ENCODE results near the gene PSME3IP1.

PSME3IP1 gene

GRCh38 chr16:57146040-57146647 is 39.7 kb downstream of the PSME3IP1 start:
- H3K36me3 ChIP-seq (ENCODE audit: control insufficient read depth, insufficient read depth, low read length) = no peaks in the 10 kb centered on the region
- H3K27ac ChIP-seq (ENCODE audit: low read depth, low read length) = no peak overlapping the region
- no peaks in the 10 kb centered on the region for H3K4me1 ChIP-seq (ENCODE audit: control insufficient read depth, insufficient read depth, low read length)
- no peak overlapping the region for H3K4me3 ChIP-seq (ENCODE audit: low read length)
- no peaks in the 10 kb centered on the region for H3K27me3 ChIP-seq (ENCODE audit: control insufficient read depth, insufficient read depth, low read length)
- no peak overlapping the region for H3K9ac ChIP-seq (ENCODE audit: low read length)

GRCh38 chr16:57145046-57146021 is 40.5 kb downstream of the PSME3IP1 start:
- H3K4me3 ChIP-seq (ENCODE audit: low read length) = no peak overlapping the region
- no peaks in the 10 kb centered on the region for H3K4me1 ChIP-seq (ENCODE audit: control insufficient read depth, insufficient read depth, low read length)
- H3K9ac ChIP-seq (ENCODE audit: low read length) = no peak overlapping the region
- H3K27ac ChIP-seq (ENCODE audit: low read depth, low read length) = no peak overlapping the region
- H3K36me3 ChIP-seq (ENCODE audit: control insufficient read depth, insufficient read depth, low read length) = no peaks in the 10 kb centered on the region
- no peaks in the 10 kb centered on the region for H3K27me3 ChIP-seq (ENCODE audit: control insufficient read depth, insufficient read depth, low read length)

DNA sequence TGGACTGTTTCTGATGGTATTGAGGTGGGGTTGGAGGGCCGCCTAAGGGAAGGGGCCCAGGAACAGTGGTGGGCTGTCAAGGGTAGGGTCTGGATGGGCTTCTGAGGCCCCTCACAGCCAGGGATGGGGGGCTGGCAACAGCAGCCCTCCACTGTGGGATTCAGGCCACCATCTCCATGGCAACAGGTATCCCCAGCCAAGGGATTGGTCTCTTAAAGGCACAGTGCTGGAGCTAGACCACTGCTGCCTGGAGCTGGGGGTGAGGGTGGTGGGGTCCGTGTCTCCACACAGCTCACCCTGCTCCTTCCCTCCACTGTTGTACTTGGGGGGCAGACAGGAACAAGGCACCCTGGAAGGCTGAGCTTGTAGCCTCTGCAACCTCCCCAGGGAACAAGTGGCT is 41.8 kb downstream of the PSME3IP1 start:
- H3K9ac ChIP-seq (ENCODE audit: low read length) = no peak overlapping the region
- no peaks in the 10 kb centered on the region for H3K4me1 ChIP-seq (ENCODE audit: control insufficient read depth, insufficient read depth, low read length)
- no peaks in the 10 kb centered on the region for H3K27me3 ChIP-seq (ENCODE audit: control insufficient read depth, insufficient read depth, low read length)
- H3K27ac ChIP-seq (ENCODE audit: low read depth, low read length) = no peak overlapping the region
- H3K4me3 ChIP-seq (ENCODE audit: low read length) = no peak overlapping the region
- no peaks in the 10 kb centered on the region for H3K36me3 ChIP-seq (ENCODE audit: control insufficient read depth, insufficient read depth, low read length)

- Histone ChIP-seq H3K27me3 (ENCODE audit: control insufficient read depth, insufficient read depth, low read length) (no peaks in the 10 kb centered on the region), H3K27ac (ENCODE audit: low read depth, low read length) (no peak overlapping the region), H3K4me3 (ENCODE audit: low read length) (no peak overlapping the region), H3K36me3 (ENCODE audit: control insufficient read depth, insufficient read depth, low read length) (no peaks in the 10 kb centered on the region), H3K4me1 (ENCODE audit: control insufficient read depth, insufficient read depth, low read length) (no peaks in the 10 kb centered on the region), H3K9ac (ENCODE audit: low read length) (no peak overlapping the region)
Measured at GRCh38 chr16:57143149-57143921, 42.5 kb downstream of the PSME3IP1 start.

- H3K27me3 ChIP-seq (ENCODE audit: control insufficient read depth, insufficient read depth, low read length) = no peaks in the 10 kb centered on the region
- H3K4me3 ChIP-seq (ENCODE audit: low read length) = no peak overlapping the region
- H3K36me3 ChIP-seq (ENCODE audit: control insufficient read depth, insufficient read depth, low read length) = no peaks in the 10 kb centered on the region
- H3K4me1 ChIP-seq (ENCODE audit: control insufficient read depth, insufficient read depth, low read length) = no peaks in the 10 kb centered on the region
- H3K9ac ChIP-seq (ENCODE audit: low read length) = no peak overlapping the region
- H3K27ac ChIP-seq (ENCODE audit: low read depth, low read length) = no peak overlapping the region
Measured at GRCh38 chr16:57141822-57142631, 43.8 kb downstream of the PSME3IP1 start.

DNA sequence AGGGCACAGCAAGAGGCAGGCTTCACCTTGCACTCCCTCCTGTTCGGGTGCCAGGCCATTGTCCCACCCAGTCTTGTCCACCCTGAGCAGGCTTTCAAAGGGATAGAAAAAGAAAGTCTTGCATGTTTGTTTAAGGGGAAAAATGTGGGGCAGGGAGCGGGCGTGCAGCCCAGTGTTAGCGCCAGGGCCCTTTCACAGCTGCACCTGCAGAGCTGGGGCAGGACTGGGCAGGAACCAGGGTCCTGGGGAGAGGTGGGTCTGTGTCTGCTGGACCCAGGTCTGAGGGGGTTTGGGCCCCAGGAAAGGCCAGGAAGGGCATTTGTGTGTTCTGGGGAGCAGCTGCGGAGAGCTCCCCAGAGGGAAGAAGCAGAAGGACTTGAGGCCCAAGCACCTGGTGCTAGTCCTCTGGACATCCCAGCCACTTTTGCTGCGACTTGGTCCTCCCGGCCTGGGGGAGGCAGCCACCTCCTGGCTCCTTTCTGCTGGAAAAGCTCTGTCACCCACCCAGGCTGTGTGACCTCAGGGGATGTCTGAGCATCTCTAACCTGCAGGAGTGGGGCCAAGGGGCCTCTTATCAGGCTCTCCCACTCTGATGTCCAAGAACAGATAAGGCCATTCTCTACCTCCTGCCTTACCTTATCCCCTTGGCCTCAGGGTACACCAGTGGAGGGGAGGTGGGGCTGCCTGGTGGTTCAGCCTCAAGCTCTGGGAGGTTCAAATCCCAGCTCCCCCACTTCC is 44.7 kb downstream of the PSME3IP1 start:
- Histone ChIP-seq H3K27ac (ENCODE audit: low read depth, low read length) (no peak overlapping the region), H3K9ac (ENCODE audit: low read length) (no peak overlapping the region), H3K4me1 (ENCODE audit: control insufficient read depth, insufficient read depth, low read length) (no peaks in the 10 kb centered on the region), H3K36me3 (ENCODE audit: control insufficient read depth, insufficient read depth, low read length) (no peaks in the 10 kb centered on the region), H3K4me3 (ENCODE audit: low read length) (no peak overlapping the region), H3K27me3 (ENCODE audit: control insufficient read depth, insufficient read depth, low read length) (no peaks in the 10 kb centered on the region)

DNA sequence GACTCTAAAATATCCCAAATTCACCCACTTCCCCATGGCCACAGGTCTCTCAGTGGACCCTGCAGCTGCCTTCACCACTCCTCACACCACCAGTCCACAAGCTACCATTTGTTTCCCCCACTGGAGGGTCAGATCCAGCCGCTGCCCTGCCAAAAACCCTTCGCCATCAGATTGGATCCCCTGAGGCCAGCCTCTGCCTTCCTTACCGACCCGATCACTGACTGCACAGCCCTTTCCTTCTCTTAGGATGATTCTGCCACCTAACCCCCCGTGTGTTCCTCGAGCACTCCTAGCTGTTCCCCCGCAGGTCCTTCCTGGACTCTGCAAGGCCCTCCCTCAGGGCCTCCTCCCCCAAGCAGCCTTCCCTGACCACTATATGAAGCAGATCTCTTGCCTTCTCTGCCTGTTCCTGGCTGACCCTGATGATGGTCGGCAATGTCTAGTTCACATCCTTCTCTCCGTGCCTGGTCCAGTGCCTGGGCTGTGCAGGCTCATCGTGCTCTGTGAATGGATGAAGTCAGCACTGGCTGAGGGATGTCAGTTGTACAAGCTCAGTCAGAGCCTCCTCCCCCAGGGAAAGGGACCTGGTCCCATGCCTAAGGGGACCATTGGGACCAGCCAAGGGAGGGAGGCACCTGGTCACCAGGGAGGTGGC is 47.4 kb downstream of the PSME3IP1 start:
- Histone ChIP-seq H3K27me3 (ENCODE audit: control insufficient read depth, insufficient read depth, low read length) (no peaks in the 10 kb centered on the region), H3K36me3 (ENCODE audit: control insufficient read depth, insufficient read depth, low read length) (no peaks in the 10 kb centered on the region), H3K9ac (ENCODE audit: low read length) (no peak overlapping the region), H3K4me3 (ENCODE audit: low read length) (no peak overlapping the region), H3K4me1 (ENCODE audit: control insufficient read depth, insufficient read depth, low read length) (no peaks in the 10 kb centered on the region), H3K27ac (ENCODE audit: low read depth, low read length) (no peak overlapping the region)

- no peak overlapping the region for H3K9ac ChIP-seq (ENCODE audit: low read length)
- H3K27me3 ChIP-seq (ENCODE audit: control insufficient read depth, insufficient read depth, low read length) = no peaks in the 10 kb centered on the region
- no peaks in the 10 kb centered on the region for H3K36me3 ChIP-seq (ENCODE audit: control insufficient read depth, insufficient read depth, low read length)
- H3K27ac ChIP-seq (ENCODE audit: low read depth, low read length) = no peak overlapping the region
- no peak overlapping the region for H3K4me3 ChIP-seq (ENCODE audit: low read length)
- H3K4me1 ChIP-seq (ENCODE audit: control insufficient read depth, insufficient read depth, low read length) = no peaks in the 10 kb centered on the region
Measured at GRCh38 chr16:57137566-57138273, 48.1 kb downstream of the PSME3IP1 start.

- no peaks in the 10 kb centered on the region for H3K4me1 ChIP-seq (ENCODE audit: control insufficient read depth, insufficient read depth, low read length)
Measured at GRCh38 chr16:57137043-57137442, 48.8 kb downstream of the PSME3IP1 start.

DNA sequence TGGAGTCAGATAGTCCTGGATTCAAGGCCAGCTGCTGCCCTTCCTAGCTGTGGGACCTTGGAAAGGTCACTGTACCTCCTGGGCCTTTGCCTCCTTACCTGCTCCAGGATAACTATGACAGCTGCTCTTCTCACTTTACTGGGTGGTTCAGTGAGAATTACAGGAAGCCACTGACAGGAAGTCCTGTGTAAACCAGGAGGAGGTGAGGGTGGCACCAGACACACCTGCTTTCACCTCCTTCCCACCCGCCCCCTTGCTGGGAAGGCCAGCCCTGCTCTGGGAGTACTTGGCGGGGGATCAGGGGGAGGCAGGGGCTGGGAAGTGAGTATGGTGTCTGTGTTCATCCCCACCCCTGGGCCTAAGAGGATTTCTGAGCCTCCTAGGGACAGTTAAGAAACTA is 50.9 kb downstream of the PSME3IP1 start:
- Histone ChIP-seq H3K27me3 (ENCODE audit: control insufficient read depth, insufficient read depth, low read length) (no peaks in the 10 kb centered on the region), H3K9ac (ENCODE audit: low read length) (no peak overlapping the region), H3K27ac (ENCODE audit: low read depth, low read length) (no peak overlapping the region), H3K36me3 (ENCODE audit: control insufficient read depth, insufficient read depth, low read length) (no peaks in the 10 kb centered on the region), H3K4me1 (ENCODE audit: control insufficient read depth, insufficient read depth, low read length) (peaks cover 3% of the 10 kb centered on the region), H3K4me3 (ENCODE audit: low read length) (peak overlapping the region; percentile 3)

More at GRCh38 chr16:57137043-57137442, 48.8 kb downstream of the PSME3IP1 start:
- Histone ChIP-seq H3K4me3 (ENCODE audit: low read length) (no peak overlapping the region), H3K27me3 (ENCODE audit: control insufficient read depth, insufficient read depth, low read length) (no peaks in the 10 kb centered on the region), H3K36me3 (ENCODE audit: control insufficient read depth, insufficient read depth, low read length) (no peaks in the 10 kb centered on the region), H3K9ac (ENCODE audit: low read length) (no peak overlapping the region), H3K27ac (ENCODE audit: low read depth, low read length) (no peak overlapping the region)

All from rectal smooth muscle tissue (tissue), 1 donor.